Fibroblast of peridontal ligament (primary cell): ENCODE data around the gene CPNE1.
A peak's percentile ranks its signal among the peaks of the same experiment; 100 is the strongest.

Experiments
- DNase-seq: peaks from one replicate; pipeline ENCODE4 v3.0.0-alpha.2; 2010; ENCODE audit errors: extremely low read depth

The CPNE1 gene

GRCh38 chr20:35653893-35654292, 10.8 kb downstream of the CPNE1 start:
- no peak for DNase-seq

- DNase-seq: no peak
These were observed 11.3 kb downstream of the CPNE1 start for GRCh38 chr20:35653430-35653734.

GRCh38 chr20:35652641-35653429, 11.9 kb downstream of the CPNE1 start:
- no peak for DNase-seq

- DNase-seq: no peak
These were observed 12.7 kb downstream of the CPNE1 start for GRCh38 chr20:35651958-35652357.

DNA sequence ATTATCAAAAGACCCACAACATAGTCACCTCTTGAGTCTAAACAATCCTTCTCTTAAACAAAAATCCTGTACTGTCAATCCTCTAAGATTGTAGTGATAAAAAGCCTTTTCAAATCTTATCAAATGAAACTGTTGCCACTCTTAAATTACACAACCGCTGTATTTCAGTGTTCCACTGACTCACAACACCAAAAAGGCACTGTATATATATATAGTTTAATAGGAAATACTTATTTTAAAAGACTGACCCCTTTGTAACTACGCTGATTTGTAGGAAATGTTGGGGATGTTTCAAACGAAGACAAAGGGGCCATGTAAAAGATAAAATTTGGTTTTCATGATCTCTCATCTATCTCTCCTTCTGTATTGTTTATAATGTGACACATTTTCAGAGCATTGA, 14.1 kb downstream of the CPNE1 start:
- DNase-seq: no peak

GRCh38 chr20:35648836-35649235, 15.9 kb downstream of the CPNE1 start:
- DNase-seq: peak; percentile 85

GRCh38 chr20:35644806-35645205, 19.9 kb downstream of the CPNE1 start:
- DNase-seq: no peak

DNA sequence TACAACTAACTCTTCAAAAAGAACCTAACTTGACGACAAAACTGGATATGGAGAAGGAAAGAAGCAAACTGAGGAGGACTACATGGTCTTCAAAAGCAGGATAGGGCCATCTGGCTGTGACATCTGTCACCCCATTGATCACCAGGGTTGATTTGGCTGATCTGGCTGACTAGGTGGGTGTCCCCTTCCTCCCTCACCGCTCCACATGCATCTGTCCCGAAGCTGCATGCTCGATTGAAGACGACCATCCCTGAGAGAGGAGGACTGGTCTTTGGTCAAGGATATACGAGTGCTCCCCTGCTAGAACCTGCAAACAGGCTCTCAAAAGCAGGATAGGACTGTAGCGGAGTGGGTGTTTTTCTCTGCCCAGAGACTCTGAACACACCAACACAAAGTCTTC, 21.7 kb downstream of the CPNE1 start:
- DNase-seq: no peak

- DNase-seq: no peak
These were observed 23.0 kb downstream of the CPNE1 start for GRCh38 chr20:35641743-35642142.

DNA sequence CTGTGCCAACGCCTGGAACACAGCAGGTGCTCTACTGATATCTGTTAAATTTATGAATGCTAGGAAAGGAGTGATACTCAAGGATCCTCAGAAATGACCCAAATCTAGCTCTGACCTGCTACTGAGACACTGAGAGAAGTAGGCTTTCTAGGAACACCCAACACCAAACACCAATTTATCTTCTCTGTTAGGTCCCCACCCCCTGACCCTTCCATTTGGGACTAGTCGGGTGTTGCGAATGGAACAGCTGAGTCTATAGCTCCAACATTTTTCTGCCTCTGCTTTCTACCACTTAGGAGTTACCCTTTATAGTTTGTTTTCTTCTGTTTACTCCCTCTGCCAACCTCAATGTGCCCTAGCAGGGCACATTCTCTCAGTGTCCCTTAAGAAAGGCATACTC, 24.0 kb downstream of the CPNE1 start:
- no peak for DNase-seq

DNA sequence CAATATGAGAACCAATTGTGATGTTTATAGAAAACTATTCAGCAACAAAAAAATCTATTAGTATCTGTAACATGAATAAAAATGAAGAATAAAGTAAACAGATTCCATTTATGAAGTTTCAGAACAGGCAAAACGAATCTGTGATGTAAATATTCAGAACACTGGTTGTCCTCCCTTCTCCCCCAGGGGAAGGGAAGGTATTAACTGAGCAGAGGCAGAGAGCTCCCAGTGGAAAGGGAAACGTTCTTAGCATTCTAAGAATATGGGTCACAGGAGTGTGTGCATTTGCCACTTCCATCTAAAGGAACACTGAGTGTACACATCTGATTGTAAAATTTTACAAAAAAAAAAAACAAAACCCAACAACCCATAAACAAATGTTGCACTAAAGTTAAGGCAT, 25.9 kb downstream of the CPNE1 start:
- DNase-seq: no peak

DNA sequence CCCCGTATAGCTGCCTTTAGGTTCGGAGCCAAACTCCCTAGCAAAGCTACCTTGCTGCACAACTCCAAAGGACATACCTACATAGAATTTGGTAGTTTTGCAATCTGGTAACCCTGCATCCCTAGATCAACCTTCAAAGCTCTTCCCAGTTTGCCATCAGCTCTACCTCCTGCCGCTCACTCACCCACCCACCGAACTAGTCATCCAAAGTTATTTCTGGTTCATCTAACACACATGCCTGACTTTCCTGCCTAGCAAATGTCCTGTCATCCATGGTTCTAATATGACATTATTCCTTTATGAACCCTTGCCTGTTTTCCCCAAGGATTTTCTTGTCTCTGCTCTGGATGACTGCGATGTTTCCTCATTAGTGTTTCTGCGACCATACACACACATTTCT, 27.4 kb downstream of the CPNE1 start:
- no peak for DNase-seq

GRCh38 chr20:35636095-35636494, 28.6 kb downstream of the CPNE1 start:
- DNase-seq: no peak

DNA sequence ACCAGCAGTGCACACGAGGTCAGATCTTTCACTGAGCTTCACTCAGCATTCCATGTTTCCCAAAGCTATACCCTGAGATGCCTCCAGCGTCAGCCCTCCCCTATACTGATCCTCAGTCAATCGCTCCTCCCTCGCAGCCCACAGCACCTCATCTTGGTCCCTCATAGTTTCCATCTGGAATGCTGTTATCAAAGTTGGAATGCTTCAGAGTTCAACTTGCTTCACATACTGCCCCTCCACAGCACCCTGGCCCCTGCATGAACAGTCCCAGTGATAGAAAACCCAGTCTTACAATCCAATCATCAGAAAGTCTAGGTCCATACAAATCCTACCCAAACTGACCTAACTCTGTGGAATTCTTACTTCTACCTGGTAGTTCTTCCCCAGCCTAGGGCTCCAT, 29.0 kb downstream of the CPNE1 start:
- DNase-seq: no peak

- no peak for DNase-seq
These were observed 32.1 kb downstream of the CPNE1 start for GRCh38 chr20:35632539-35633115.

DNA sequence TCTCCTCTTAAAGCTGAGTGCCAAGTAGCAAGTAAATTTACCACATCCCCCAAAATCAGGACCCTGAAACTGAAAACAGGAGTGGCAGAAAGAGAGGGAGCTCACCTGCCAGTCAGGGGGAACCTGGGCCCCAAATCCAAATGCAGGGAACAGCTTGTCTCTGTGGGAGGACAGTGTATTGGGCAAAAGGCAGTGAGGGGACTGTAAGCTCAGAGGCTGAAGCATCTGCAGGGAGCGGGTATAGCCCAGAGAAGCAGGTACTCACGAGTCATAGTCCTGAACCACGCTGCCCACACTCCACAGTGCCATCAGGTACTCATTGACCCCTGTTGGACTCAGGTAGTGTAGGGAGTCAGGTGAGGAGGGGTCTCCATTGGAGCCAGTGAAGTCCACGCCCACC, 34.1 kb downstream of the CPNE1 start:
- DNase-seq: no peak

DNA sequence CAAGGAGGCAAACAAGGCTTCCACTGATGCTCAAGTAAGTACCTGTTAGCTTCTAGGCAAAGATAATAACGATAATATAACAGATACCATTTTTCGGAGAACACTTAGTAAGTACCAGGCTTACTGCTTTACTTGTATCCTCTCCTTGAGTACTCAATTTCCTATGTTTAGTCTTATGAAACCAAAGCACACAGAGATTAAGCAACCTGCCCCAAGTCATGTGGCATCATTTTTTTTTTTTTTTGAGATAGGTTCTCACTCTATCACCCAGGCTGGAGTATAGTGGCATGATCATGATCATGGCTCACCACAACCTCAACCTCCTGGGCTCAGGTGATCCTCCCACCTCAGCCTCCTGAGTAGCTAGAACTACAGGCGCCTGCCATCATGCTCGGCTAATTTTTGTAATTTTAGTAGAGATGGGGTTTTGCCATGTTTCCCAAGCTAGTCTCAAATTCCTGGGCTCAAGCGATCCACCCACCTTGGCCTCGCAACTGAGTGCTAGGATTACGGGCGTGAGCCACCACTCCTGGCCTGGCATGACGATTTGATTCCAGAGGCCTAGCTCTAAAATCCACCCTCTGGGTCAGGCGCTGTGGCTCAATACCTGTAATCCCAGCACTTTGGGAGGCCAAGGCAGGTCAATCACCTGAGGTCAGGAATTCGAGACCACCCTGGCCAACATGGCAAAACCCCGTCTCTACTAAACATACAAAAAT, 35.1 kb downstream of the CPNE1 start:
- no peak for DNase-seq

- DNase-seq: no peak
These were observed 37.6 kb downstream of the CPNE1 start for GRCh38 chr20:35627121-35627520.

DNA sequence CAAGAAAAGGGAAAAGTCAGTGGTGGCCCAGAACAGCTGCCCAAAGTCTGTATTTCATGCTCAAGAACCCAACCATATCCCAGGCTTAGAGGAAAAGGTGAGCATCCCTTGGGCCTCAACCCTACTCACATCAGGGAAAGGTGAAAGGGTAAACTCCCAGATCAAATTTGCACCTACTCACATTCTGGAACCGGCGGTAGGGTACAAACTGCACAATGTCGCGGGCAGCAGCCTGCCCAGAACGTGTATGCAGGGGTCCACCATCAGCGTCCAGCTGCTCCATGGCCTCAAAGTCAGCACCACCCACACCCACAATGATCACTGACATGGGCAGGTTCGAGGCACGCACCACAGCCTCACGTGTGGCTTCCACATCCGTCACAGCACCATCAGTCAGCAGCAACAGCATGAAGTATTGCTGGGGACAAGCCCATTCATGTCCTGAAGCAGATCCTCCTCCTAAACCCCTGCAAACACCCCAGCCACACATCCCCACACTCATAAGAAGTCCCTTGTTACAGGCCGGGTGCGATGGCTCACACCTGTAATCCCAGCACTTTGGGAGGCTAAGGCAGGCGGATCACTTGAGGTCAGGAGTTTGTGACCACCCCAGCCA, 38.2 kb downstream of the CPNE1 start:
- DNase-seq: no peak

DNA sequence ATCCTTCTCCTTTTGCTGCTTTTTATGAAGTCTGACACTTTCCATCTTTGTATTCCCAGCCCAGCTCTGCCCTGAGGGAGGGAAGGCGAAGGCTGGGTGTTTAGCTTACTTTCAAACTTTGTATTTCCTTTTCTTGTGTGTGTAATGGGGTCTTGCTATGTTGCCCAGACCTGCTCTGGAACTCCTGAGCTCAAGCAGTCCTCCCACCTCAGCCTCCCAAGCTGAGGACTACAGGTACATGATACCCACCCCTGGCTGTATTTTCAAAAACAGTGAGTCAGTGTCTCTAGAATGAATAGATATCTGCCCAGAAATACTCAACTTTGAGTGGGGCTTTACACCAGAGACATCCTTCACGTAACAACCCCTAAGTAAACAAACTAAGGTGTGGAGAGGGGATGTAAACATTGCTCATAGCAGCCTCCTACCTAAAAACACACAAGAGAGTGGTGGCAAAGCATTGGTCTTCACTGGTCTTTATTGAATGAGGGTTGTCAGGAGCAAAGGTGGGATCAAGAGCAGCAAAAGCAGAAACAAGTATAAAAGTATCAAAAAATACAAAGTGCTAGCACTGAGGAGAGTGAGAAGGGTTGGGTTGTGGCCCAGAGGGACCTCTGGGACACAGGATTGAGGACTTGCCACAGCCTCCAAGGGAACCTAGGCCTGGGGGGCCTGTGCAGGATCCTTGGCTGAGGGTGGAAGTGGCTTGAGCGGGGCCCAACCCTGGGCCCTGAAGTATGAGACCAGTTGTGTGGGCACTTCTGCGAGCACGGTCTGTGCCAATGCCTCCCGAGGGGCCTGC, 38.9 kb downstream of the CPNE1 start:
- DNase-seq: no peak

DNA sequence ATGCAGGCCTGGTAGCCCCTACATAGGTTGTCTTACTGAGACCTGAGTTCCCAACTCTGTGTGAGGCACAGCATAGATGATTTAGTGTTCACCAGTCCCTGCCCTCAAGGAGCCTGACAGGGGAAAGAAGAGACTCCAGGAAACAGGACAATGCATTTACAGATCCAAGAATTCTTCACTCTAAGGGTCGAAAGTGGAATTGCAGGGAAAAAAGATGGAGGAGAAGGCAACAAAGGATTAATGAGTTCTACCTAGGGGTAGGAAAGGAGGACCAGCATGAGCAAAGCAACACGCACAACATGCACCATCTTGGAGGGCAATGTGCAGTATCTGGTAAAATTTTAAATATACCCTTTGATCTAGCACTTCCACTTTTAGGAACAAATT, 43.1 kb downstream of the CPNE1 start:
- DNase-seq: no peak
